Esophagus (tissue), 2 donors: ENCODE results near the gene TMTC2. TPM values are rescaled to one million over a fixed set of nuclear protein-coding genes. Genes with fewer than 3 reads are reported as not detected.

Source experiments
- H3K27ac ChIP-seq, 2 donors: one replicate each; pipeline ENCODE4 v1.5.1; 2013; ENCODE audit warnings: low read depth in 2 of 2, mild to moderate bottlenecking in 2 of 2, inconsistent platforms in 1 of 2, low read length in 1 of 2, moderate library complexity in 1 of 2
- H3K27me3 ChIP-seq, 2 donors: one replicate each; pipeline ENCODE4 v1.6.1; 2013; ENCODE audit warnings: low read length in 2 of 2, control low read depth in 1 of 2, mild to moderate bottlenecking in 1 of 2; ENCODE audit not compliant: insufficient read depth in 2 of 2, control insufficient read depth in 1 of 2
- H3K36me3 ChIP-seq, 2 donors: one replicate each; pipeline ENCODE4 v1.6.1; 2013; ENCODE audit warnings: low read length in 1 of 2; ENCODE audit not compliant: control insufficient read depth in 2 of 2, insufficient read depth in 2 of 2
- H3K4me1 ChIP-seq, 2 donors: one replicate each; pipeline ENCODE4 v1.6.1; 2013; ENCODE audit warnings: low read length in 1 of 2; ENCODE audit not compliant: control insufficient read depth in 2 of 2, insufficient read depth in 2 of 2
- H3K4me3 ChIP-seq, 2 donors: one replicate each; pipeline ENCODE4 v1.5.1; 2013; ENCODE audit warnings: low read length in 2 of 2, mild to moderate bottlenecking in 2 of 2, low read depth in 1 of 2, moderate library complexity in 1 of 2
- H3K9me3 ChIP-seq, 2 donors: one replicate each; pipeline ENCODE4 v1.6.1; 2013; ENCODE audit warnings: mild to moderate bottlenecking in 2 of 2, low read depth in 1 of 2, low read length in 1 of 2, moderate library complexity in 1 of 2; ENCODE audit not compliant: control insufficient read depth in 2 of 2, insufficient read depth in 1 of 2
- WGBS, 2 donors: extraction: QIAGEN DNeasy Blood & Tissue Kit; methylation state at CpG; one replicate each; pipeline ENCODE4 v1.1.7; 2013; 5-methylcytosine and 5-hydroxymethylcytosine counted together
- polyA plus RNA-seq, 2 donors: library from polyadenylated mRNA; stranded (reverse); fragments of 200-250 nt; gene quantifications; one replicate each; pipeline ENCODE4 v1.2.3, GENCODE V29; 2013
- donor health status: healthy with polysubstance abuse.
- donor health status: Bipolar disorder and iron deficiency.

TMTC2 gene
- polyA plus RNA-seq, 2 donors: 7.4 to 10.5 TPM

- 87 to 91% methylated on average over 1 of the region's 1 CpG for WGBS, 2 donors
- Histone ChIP-seq H3K27ac (no peak overlapping the region), H3K27me3 (no peaks in the 10 kb centered on the region), H3K4me1 (no peaks in the 10 kb centered on the region), H3K36me3 (peaks cover 0 to 2% of the 10 kb centered on the region in 2 donors), H3K9me3 (no peaks in the 10 kb centered on the region), H3K4me3 (no peak overlapping the region)
These were observed 294.4 kb downstream of the TMTC2 start for GRCh38 chr12:82981150-82981549.

DNA sequence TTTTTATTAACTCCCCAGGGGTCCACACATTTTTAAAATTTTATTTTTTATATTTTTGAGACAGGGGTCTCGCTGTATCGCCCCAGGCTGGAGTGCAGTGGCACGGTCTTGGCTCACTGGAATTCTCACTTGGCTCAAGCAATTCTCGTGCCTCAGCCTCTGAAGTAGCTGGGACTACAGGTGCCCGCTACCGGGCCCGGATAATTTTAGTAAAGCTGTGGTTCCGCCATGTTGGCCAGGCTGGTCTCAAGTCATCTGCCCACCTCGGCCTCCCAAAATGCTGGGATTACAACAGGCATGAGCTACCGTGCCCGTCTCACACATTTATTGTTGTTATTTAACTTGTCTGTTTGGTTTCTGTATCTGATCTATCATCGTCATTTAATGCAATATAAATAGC lies 307.4 kb downstream of the TMTC2 start:
- Histone ChIP-seq H3K27ac (no peak overlapping the region), H3K4me1 (no peaks in the 10 kb centered on the region), H3K36me3 (no peaks in the 10 kb centered on the region), H3K9me3 (no peaks in the 10 kb centered on the region), H3K4me3 (no peak overlapping the region), H3K27me3 (no peaks in the 10 kb centered on the region)
- WGBS, 2 donors: 91 to 92% methylated on average over 12 of the region's 12 CpGs

DNA sequence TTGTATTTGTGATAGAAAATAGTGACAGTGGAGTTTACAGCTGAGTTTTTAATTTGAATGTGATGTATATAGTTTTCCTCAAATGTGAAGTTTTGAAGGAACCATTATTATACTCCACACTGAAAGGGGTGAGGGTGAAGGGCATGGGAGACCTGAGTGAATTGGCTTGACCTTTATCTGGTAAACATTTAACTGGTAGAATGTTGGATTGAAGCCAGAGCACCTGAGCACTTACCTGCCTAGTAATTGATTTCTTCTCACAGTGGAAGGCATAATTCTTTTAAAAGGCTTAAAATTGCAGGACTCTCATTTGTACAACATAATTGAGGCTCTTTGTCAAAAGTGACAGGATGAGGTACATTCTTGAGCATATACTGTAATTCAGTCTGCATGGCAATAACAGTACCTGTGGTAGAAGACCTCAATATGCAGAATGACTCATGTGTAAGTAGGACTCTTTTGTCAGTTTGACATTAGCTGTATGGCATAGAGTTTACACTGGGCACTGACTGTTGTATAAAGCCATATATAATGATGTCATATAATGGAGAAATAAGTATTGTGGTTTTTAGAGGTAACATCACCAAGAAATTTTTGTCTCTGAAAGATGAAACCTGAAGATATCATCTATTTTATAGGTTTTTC lies 309.6 kb downstream of the TMTC2 start:
- Histone ChIP-seq H3K9me3 (peaks cover 0 to 2% of the 10 kb centered on the region in 2 donors), H3K27me3 (no peaks in the 10 kb centered on the region), H3K4me1 (no peaks in the 10 kb centered on the region), H3K36me3 (no peaks in the 10 kb centered on the region), H3K4me3 (no peak overlapping the region), H3K27ac (no peak overlapping the region)

GRCh38 chr12:82998509-82998908 lies 311.8 kb downstream of the TMTC2 start:
- H3K9me3 ChIP-seq: peaks cover 0 to 2% of the 10 kb centered on the region in 2 donors
- no peak overlapping the region for H3K4me3 ChIP-seq
- no peaks in the 10 kb centered on the region for H3K4me1 ChIP-seq
- no peaks in the 10 kb centered on the region for H3K27me3 ChIP-seq
- no peaks in the 10 kb centered on the region for H3K36me3 ChIP-seq
- H3K27ac ChIP-seq: no peak overlapping the region

DNA sequence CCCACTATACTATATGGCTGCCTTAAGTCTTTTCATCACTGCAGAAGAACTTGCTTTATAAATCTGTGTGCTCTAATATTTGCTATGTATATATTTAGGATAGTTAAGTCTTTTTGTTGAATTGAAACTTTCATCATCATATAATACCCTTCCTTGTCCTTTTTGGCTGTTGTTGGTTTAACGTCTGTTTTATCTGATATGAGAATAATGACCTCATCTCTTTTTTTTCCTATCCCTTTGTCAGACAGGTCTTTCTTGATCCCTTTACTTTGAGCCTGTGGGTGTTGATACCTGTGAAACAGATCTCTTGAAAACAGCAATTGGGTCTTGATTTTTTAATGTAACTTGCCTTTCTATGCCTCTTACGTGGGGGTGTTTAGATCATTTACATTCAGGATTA lies 316.3 kb downstream of the TMTC2 start:
- Histone ChIP-seq H3K4me3 (no peak overlapping the region), H3K9me3 (peaks cover 0 to 2% of the 10 kb centered on the region in 2 donors), H3K36me3 (no peaks in the 10 kb centered on the region), H3K4me1 (no peaks in the 10 kb centered on the region), H3K27ac (no peak overlapping the region), H3K27me3 (no peaks in the 10 kb centered on the region)
- WGBS, 2 donors: 46 to 49% methylated on average over 2 of the region's 2 CpGs

- no peak overlapping the region for H3K27ac ChIP-seq
- H3K4me3 ChIP-seq: no peak overlapping the region
- 89 to 94% methylated on average over 6 of the region's 6 CpGs for WGBS, 2 donors
- H3K9me3 ChIP-seq: peaks cover 2 to 4% of the 10 kb centered on the region in 2 donors
- H3K36me3 ChIP-seq: no peaks in the 10 kb centered on the region
- H3K27me3 ChIP-seq: no peaks in the 10 kb centered on the region
- H3K4me1 ChIP-seq: no peaks in the 10 kb centered on the region
These were observed 319.0 kb downstream of the TMTC2 start for GRCh38 chr12:83005534-83006197.

DNA sequence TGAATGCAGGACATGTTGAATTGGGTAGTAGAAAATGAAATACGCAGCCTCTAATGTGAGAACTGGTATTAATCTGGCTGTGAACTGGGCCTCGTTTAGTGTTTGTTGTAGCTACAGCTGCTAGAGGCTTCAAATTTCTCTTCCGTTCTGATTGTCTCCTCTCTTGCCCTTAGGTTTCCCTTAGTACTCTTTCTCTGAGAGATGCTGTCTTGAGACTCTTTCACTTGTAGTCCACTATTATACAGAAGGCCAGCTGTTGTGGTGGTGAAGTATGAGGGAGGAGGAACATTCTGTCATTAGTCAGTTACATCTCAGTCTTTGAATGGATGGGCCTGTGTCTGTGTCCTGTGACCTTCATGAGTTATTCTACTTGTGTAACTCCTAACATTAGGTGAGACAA lies 322.0 kb downstream of the TMTC2 start:
- Histone ChIP-seq H3K27ac (no peak overlapping the region), H3K27me3 (no peaks in the 10 kb centered on the region), H3K36me3 (no peaks in the 10 kb centered on the region), H3K4me1 (no peaks in the 10 kb centered on the region), H3K4me3 (no peak overlapping the region), H3K9me3 (peaks cover 0 to 4% of the 10 kb centered on the region in 2 donors)
- WGBS, 2 donors: 56 to 61% methylated on average over 3 of the region's 3 CpGs

DNA sequence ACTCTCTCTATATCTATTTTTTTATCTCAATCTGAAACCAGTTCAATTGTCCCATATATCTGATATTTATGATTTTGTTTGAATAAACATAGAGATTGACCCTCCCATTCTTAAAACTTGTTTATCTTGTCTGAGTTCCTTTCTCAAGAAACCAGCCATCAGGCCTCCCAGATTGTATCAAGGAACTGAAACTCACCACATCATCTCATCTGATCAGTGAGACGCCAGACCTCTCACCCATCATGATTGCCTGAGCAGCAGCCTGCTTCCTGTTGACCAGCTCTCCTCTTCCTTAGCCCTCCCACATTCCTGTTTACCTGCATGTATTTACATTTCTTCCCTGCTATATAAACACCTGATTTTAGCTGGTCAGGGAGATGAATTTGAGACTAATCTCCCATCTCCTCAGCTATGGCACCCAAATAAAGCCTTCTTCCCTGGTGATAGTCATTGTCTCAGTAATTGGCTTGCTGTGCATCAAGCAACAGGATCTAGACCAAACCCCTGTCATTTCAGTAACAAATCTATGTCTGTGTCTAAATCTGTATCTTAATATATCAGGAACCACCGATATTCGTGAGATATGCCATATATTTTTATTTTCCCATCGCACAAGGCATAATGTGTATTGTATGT lies 323.6 kb downstream of the TMTC2 start:
- Histone ChIP-seq H3K27me3 (no peaks in the 10 kb centered on the region), H3K27ac (no peak overlapping the region), H3K4me1 (no peaks in the 10 kb centered on the region), H3K36me3 (no peaks in the 10 kb centered on the region), H3K9me3 (peaks cover 0 to 4% of the 10 kb centered on the region in 2 donors), H3K4me3 (no peak overlapping the region)
- 46 to 50% methylated on average over 4 of the region's 4 CpGs for WGBS, 2 donors

- no peaks in the 10 kb centered on the region for H3K9me3 ChIP-seq
- no peaks in the 10 kb centered on the region for H3K27me3 ChIP-seq
- H3K36me3 ChIP-seq: no peaks in the 10 kb centered on the region
- WGBS, 2 donors: 27 to 44% methylated on average over 8 of the region's 8 CpGs
- H3K27ac ChIP-seq: peak overlapping the region in 1 of 2 donors; percentile 24
- peak overlapping the region; percentile 11 to 29 for H3K4me3 ChIP-seq
- H3K4me1 ChIP-seq: no peaks in the 10 kb centered on the region
These were observed 328.9 kb downstream of the TMTC2 start for GRCh38 chr12:83015390-83016217.
